Measurements from ENCODE around the gene FBXO40.

- TF ChIP-seq POLR2A (IDR thresholded peaks at IDR 0.05) (no peak), CTCF (IDR thresholded peaks at IDR 0.05) (no peak), POLR2AphosphoS5 (IDR thresholded peaks at IDR 0.05) (no peak), EP300 (IDR thresholded peaks at IDR 0.05) (no peak)
These were observed at the start of gene FBXO40 for GRCh38 chr3:121592856-121593702.
